AG04450 (cell line): ENCODE measurements around the gene CPB2. TPM values are rescaled to one million over a fixed set of nuclear protein-coding genes. Genes with fewer than 3 reads are reported as not detected.

ENCODE experiments used
- CTCF ChIA-PET: fragments of 300-600, 350-600 bp; formaldehyde crosslinking; extraction: SDS; loops from one replicate; lab custom pipeline; 2022; ENCODE audit warnings: antibody characterized with exemption, inconsistent platforms; lab: Charles Lee
- POLR2A ChIA-PET: fragments of 350-600 bp; formaldehyde crosslinking; extraction: SDS; loops from one replicate; lab custom pipeline; 2021; ENCODE audit warnings: antibody characterized with exemption, inconsistent platforms; lab: Yijun Ruan, JAX
- DNase-seq: peaks from one replicate; pipeline ENCODE4 v3.0.0-alpha.2; 2011; ENCODE audit warnings: low read depth, low spot score
- H3K27ac ChIP-seq: one replicate; pipeline ENCODE4 v1.5.1; 2012; ENCODE audit warnings: low read depth, low read length, control low read depth
- H3K27me3 ChIP-seq: one replicate; pipeline ENCODE4 v1.6.0; 2012; ENCODE audit warnings: low read length; ENCODE audit not compliant: control insufficient read depth, insufficient read depth
- H3K4me3 ChIP-seq: 2 replicates; pipeline ENCODE4 v1.5.1; 2011; ENCODE audit warnings: mild to moderate bottlenecking, low read depth, low read length, control low read depth
- H3K9me3 ChIP-seq: 2 replicates; pipeline ENCODE4 v1.5.1; 2012; ENCODE audit warnings: low read length; ENCODE audit not compliant: control insufficient read depth, insufficient read depth
- polyA plus RNA-seq: library from polyadenylated mRNA; depleted of rRNA; stranded (reverse); fragments of >200 nt; gene quantifications from 2 replicates; pipeline ENCODE4 v1.2.3, GENCODE V29; 2011
- TF ChIP-seq, protein P1 (sequence below): IDR thresholded peaks from 2 replicates; pipeline ENCODE4 v1.5.1; 2011; ENCODE audit warnings: low read depth, low read length, control low read depth, inconsistent platforms

CPB2 gene
- polyA plus RNA-seq, 1 experiment, result not detected

DNA sequence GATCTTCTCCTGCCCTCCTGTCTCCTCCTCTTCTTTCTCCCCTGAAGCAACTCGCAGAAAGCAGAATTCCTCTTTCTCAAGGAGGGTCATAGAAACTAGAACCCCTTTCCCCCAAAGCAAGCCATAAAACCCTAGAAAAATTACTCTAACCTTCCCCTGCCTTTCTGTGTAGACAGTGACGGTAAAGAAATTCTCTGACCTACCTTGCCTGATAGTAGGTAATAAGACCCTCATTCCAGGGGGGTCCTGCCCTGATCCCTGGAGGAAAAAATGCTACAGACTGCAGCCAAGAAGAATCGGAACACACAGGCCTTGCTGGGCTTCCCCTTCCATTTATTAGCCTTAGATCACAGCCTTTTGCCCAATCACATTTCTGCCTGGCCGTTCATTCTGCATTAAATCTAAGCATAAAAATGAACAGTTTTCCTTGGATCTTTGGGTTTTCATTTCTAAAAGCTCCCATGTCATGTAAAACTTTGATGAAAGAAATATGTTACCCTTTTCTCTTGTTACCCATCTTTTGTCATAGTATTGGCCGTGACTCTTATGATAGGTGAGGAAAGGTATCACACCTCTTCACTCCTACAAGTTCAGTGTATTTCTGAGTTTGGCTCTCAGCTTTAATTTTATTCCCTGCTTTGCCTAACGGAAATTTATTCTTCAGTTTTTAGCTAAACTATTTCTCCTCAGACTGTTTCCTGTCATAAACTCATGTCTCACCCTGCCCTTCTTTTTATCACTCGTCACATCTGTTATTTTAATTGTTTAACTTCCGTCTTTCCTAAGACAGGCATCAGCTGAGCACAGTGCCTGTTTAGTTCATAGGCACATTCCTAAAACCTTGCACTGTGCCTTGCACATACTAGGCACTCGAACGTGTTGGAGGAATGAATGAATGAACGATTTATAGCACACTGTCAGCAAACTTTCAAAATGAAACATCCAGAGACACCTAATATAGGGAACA is 20.4 kb upstream of the CPB2 start:
- Histone ChIP-seq H3K27ac (no peak overlapping the region), H3K27me3 (peaks cover 11% of the 10 kb centered on the region), H3K4me3 (no peak overlapping the region), H3K9me3 (no peaks in the 10 kb centered on the region)
- DNase-seq, result no peak
- ChIA-PET POLR2A (no interaction called here), CTCF (interaction anchor here (0.6 to 2.7 kb wide), 13 partner anchors 8 to 523 kb away, joined by 3 to 29 read pairs (median 5); no protein-coding TSS in a partner anchor)
- TF ChIP-seq, protein P1, sequence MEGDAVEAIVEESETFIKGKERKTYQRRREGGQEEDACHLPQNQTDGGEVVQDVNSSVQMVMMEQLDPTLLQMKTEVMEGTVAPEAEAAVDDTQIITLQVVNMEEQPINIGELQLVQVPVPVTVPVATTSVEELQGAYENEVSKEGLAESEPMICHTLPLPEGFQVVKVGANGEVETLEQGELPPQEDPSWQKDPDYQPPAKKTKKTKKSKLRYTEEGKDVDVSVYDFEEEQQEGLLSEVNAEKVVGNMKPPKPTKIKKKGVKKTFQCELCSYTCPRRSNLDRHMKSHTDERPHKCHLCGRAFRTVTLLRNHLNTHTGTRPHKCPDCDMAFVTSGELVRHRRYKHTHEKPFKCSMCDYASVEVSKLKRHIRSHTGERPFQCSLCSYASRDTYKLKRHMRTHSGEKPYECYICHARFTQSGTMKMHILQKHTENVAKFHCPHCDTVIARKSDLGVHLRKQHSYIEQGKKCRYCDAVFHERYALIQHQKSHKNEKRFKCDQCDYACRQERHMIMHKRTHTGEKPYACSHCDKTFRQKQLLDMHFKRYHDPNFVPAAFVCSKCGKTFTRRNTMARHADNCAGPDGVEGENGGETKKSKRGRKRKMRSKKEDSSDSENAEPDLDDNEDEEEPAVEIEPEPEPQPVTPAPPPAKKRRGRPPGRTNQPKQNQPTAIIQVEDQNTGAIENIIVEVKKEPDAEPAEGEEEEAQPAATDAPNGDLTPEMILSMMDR, result no peak

DNA sequence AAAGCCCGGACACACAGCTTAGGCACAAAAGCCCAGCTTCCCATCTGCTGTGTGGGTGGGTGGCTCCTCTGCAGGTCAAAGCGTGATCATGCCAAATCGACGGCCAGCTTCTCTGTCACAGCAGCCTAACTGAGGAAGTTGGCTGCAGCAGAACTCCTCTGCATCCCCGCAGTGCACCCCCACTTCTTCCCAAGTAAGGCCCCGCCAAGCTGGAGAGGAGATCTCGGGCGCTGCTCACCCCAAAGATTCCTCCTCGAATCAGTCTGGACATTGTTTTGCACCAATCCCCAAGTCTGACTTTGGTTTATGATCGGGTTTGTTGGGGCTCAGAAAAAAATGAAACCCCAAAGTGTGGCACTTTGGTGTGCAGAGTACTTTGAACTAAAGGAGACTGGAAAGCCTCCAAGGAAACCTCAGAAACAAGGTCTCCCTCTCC is 19.7 kb upstream of the CPB2 start:
- TF ChIP-seq, protein P1, result no peak
- ChIA-PET CTCF (no interaction called here), POLR2A (no interaction called here)
- Histone ChIP-seq H3K4me3 (no peak overlapping the region), H3K27me3 (peaks cover 11% of the 10 kb centered on the region), H3K9me3 (no peaks in the 10 kb centered on the region), H3K27ac (no peak overlapping the region)
- no peak for DNase-seq

DNA sequence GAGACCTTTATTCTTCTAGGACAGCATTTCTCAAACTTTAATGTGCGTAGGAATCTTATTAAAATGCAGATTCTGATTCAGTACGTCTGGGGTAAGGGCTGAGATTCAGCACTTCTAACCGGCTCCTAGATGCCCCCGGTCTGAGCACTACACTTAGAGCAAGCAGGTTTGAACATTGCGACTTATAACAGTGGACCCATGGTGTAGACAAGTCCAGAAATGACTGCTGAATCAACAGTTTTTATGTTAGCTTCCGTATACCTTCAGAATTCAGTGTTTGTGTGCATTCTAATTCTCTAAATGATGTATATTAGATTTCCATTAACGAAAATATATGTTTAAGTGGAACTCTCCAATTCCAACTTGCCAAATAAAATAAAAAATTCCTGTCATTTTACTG is 17.5 kb upstream of the CPB2 start:
- peaks cover 12% of the 10 kb centered on the region for H3K27me3 ChIP-seq
- H3K4me3 ChIP-seq, result no peak overlapping the region
- TF ChIP-seq, protein P1, result no peak
- ChIA-PET POLR2A (no interaction called here), CTCF (no interaction called here)
- no peak overlapping the region for H3K27ac ChIP-seq
- no peak for DNase-seq
- no peaks in the 10 kb centered on the region for H3K9me3 ChIP-seq

DNA sequence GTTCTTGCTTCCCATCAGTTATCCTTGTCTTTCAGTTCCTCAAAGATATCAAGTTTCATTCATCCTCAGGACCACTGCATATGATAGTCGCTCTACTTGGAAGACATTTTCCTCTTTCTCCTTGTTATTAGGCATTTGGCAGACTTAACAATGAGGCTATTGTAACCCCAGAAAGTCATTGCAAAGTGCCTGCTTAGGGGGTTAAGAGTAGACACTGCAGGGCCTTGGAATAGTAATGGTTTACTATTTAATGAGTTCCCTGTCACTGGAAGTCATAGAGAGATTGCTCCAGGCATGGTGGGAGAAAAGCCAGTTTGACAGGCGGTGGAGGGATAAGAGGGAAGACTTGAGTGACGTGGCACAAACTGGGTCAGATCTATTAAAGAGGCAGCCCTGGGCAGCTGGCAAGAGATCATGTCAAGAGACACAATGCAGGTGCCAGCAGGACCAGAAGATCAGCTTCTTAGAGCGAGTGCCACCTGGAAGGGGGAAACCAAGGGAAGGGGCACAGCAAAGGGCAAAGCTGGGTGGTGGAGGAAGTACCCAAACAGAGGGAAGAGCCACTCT is 16.8 kb upstream of the CPB2 start:
- Histone ChIP-seq H3K27ac (no peak overlapping the region), H3K4me3 (no peak overlapping the region), H3K9me3 (no peaks in the 10 kb centered on the region), H3K27me3 (peaks cover 12% of the 10 kb centered on the region)
- TF ChIP-seq, protein P1, result no peak
- POLR2A ChIA-PET, result no interaction called here
- CTCF ChIA-PET, result no interaction called here
- no peak for DNase-seq

DNA sequence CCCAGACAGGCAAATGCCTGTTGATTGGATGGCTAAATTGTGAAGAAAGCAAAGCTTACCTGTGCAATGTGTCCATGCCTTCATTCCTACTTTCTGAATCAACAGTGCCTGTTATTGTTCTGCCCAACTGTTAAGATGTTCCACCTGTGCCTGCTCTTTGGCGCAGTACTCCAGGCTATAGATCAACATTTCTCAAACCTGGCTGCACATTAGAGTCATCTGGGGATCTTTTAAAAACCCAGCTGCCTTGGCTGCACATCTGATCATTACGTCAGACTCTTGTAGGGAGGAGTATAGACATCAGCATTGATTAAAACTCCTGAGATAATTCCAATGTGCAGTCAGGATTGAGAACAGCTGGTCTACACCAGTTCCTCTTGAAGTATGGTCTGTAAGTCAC is 16.2 kb upstream of the CPB2 start:
- DNase-seq, result no peak
- TF ChIP-seq, protein P1, result no peak
- Histone ChIP-seq H3K27ac (no peak overlapping the region), H3K9me3 (no peaks in the 10 kb centered on the region), H3K27me3 (peaks cover 12% of the 10 kb centered on the region), H3K4me3 (no peak overlapping the region)
- CTCF ChIA-PET, result no interaction called here
- POLR2A ChIA-PET, result no interaction called here
